Right hindlimb (tissue), 1 donor: Measurements from ENCODE around the gene VPS13D.
"Not testable (repeated sequence)": the region's sequence is repeated elsewhere in the genome, so short reads cannot be mapped to it uniquely, and the experiment has no call there.

Experiments used
- DNase-seq: peaks from one replicate; pipeline ENCODE4 v3.0.0-alpha.2; 2018

The VPS13D gene

DNA sequence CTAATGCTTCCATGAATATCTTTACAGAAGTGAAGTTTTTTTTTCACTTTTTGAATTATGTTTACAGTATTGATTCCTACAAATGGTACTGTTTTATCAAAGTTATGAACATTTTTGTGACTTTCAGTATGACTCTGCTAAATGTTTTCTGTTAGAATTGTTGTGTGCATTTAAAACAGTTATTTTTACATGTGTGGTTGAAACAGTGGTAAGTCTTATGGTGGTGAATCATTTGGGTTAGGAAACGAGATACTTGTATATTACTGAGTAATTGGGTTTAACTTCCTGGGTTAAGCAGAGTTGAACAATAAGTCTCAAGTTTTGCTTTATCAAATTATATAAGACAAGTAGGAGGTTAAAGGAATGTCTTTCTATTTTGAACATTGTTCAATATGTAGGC is 66.8 kb downstream of the VPS13D start:
- no peak for DNase-seq

DNA sequence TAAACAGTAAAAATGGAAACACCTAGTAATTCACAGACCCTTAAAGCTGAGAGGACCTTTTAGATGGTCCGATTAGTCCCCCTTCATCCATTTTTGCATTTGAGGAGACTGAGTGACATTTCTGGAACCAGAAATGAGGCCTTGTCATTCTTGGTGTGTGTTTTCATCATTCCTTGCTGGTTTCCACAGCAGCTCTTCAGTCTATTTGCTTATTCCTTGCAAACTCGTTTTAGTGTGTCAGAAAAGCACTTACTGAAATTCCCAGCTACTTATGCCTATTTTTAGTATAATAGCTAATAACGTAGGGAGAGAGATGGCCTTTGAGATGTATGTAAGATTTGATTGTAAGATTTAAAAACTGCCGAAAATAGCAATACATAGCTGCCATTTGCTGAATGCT is 70.9 kb downstream of the VPS13D start:
- no peak for DNase-seq

DNA sequence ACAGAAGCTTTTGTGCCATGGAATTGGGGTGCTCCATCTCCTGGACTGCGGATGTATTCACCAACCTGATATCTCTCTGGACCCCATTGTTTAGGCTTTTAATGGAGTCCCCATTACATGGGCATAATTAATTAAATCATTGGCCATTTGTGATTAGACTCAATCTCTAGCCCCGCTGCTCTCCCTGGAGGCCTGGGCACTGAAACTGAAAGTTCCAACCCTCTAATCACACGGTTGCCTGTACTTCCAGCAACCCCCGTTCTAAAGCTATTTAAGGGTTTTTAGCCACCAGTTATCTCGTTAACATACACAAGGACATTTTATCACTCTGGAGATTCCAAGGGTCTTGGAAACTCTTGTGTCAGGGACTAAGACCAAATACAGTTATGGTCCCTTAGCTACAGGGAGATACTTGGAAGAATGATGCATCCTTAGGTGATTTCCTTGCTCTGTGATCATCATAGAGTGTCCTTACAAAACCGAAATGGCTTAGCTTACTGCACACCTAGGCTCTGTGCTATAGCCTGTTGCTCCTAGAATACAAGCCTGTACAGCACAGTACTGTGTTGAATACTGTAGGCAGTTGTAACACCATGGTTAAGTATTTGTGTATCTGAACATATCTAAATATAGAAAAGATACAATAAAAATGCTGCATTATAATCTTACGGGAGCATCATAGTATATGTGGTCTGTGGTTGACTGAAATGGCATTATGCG is 71.8 kb downstream of the VPS13D start:
- no peak for DNase-seq

- DNase-seq: no peak
These were observed 73.1 kb downstream of the VPS13D start for GRCh38 chr1:12302798-12303447.

DNA sequence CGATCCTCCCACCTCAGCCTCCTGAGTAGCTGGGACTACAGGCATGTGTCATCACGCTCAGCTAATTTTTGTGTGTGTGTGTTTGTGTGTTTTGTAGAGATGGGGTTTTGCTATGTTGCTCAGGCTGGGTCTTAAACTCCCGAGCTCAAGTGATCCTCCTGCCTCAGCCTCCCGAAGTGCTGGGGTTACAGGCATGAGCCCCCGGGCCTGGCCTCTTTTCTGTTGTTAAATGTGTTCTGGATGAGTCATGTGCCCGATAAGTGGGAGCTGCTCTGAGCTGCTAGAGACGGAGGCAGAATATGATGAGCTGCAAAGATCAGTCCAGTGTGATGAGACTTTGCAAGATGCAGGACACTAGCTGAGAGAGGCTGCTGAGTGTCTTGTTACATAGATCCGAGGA is 75.5 kb downstream of the VPS13D start:
- DNase-seq: no peak

- DNase-seq: no peak
These were observed 80.2 kb downstream of the VPS13D start for GRCh38 chr1:12309783-12310742.

GRCh38 chr1:12314333-12314903 is 84.6 kb downstream of the VPS13D start:
- DNase-seq: no peak

DNA sequence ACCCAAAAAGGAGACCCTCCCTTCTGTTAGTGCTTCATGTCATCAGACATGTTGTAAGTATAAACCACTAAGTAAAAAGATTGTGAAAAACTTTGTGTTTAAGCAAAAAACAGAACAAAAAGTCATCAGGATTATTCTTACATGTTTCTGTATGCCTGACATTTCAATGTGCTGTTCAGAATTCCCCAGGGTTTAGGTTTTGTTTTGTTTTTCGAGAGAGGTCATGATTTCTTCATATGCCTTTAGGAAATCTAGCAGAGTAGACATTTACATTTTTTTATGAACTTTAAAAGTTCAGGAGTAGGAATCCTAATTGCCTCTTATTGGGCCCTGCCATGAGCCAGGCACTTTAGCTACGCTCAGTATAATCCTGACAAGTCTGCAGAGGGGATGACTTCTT is 85.3 kb downstream of the VPS13D start:
- DNase-seq: no peak

DNA sequence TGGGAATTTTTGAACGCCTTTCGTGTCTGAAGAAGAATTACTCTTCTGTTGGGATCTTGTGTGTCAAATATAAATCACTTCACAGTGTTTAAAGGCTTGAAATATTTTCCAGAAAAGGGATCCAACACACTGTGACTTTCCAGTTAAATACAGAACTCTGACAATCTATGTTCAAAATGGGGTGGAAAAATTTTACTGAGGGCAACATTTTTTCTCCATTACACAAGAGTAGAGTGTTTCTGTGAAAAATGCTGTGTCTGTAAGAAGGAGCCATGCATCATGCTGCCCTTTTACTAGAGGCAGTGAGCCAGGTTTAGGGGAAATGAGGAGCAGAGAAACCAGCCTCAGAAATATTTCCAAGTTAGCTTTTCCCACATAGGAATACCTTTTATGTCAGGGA is 86.5 kb downstream of the VPS13D start:
- DNase-seq: peak; percentile 34

DNA sequence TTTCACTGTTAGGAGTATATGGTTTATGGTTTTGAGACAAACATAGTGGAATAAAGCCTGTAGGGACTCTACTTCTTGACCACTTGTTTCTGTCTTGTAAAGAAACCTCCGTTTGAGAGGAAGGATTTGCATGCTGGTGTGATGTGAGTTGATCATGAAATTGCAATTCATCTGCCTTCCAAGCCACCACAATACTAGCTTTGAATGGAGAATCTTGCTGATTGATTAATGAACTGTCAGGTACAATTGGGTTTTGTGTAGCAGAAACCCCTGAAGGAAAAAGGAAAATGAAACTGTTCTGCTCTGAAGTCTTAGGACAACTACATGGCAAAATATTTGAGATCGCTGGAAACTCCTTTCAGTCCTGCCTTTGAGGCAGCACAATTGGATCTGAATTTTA is 90.7 kb downstream of the VPS13D start:
- no peak for DNase-seq

GRCh38 chr1:12324423-12324822 is 94.6 kb downstream of the VPS13D start:
- DNase-seq: no peak

DNA sequence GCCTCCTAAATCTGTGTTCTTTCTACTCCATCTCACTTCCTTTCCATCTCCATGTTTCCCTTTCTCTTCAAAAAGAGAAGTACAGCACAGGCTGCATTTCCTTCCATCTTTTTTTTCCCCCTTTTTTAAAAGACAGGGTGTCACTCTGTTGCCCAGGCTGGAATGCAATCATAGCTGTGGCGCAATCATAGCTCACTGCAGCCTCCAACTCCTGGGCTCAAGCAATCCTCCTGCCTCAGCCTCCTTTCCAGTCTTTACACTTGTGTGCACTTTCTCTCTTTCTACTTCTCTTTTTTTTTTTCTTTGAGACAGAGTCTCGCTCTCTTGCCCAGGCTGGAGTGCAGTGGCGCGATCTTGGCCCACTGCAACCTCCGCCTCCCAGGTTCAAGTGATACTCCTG is 95.1 kb downstream of the VPS13D start:
- DNase-seq: not testable (repeated sequence)

DNA sequence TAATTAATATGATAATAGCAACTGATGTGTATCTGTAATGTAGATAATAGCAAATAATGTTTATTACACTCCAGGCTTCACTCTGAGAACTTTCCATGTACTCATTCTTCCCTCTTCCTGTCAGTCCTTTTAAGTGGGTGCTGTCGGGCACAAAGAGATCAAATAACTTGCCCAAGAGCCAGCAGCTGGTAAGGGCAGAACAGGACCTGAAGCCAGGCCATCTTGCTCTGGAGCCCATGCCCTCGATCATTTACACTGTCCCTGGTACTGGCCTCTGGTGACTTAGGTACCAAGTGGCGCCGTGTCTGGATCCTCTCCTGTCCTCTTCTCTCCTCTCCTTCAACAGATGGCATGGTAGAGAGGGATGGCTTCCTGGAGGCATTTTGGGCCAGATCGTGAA is 97.2 kb downstream of the VPS13D start:
- no peak for DNase-seq

DNA sequence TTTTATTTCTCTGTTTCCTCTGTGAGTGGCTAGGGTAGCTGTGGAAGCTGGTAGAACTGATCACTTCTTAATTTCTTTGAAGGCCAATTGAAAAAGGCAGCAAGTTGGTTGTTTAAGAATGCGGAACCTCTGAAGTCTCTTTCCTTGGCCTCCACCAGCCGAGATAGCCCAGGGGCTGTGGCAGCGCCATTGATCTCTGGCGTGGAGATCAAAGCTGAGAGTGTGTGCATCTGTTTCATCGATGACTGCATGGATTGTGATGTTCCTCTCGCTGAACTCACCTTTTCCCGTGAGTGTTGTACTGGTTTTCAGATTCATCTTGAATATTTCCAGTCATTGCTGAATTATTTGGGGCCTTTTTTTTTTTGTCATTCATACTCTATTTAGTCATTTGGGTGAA is 97.7 kb downstream of the VPS13D start:
- no peak for DNase-seq

DNA sequence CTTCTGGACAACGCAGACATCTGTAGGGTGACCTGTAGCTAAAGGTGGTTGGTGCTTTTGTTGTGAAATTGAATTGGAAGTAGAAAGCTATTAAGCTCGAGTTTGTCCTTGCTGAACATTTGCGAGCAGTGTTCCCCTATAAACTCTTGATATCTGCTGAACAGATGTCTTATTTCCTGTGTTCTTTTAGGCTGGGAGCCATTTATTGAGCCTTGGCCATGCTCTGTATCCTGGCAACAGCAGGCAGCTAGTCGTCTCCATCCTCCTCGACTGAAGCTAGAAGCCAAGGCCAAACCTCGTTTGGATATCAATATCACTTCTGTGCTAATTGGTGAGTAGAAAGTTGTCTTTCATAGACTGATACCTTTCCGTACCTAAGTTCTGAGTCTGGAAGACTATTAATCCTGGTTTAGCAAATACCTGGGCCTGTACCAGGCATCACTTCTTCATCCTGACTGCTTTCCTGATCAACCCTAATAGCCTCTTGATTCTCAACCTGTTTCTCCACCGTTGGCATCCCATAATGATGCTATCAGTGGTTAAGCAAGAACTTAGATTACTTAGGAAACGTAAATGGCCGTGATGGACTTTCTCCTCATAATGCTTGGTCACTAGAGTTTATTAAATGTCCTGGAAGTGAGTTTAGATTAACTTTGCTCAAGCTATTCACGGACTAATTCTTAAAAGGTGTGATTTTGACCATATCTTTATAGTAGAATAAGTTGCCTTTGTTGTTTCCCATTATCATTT is 103.4 kb downstream of the VPS13D start:
- DNase-seq: no peak

DNA sequence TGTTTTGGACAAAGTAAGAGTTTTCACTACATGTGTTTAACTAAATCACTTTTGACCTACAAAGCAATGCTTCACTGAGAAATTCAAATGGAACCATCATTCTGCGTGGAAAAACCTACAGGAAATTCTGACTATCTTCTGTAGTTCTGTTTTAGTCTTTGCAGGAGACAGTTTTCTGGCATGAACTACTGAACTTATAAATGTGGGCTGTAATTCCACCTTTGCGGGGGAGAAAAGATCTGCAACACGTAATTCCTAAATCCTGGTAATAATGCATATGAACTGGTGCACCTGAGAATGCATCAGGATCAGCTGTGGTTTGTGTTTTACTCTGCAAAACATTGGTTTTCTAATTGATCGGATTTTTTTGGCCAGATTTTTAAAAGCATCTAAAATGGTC is 106.0 kb downstream of the VPS13D start:
- DNase-seq: no peak

- no peak for DNase-seq
These were observed 106.6 kb downstream of the VPS13D start for GRCh38 chr1:12336413-12336812.

DNA sequence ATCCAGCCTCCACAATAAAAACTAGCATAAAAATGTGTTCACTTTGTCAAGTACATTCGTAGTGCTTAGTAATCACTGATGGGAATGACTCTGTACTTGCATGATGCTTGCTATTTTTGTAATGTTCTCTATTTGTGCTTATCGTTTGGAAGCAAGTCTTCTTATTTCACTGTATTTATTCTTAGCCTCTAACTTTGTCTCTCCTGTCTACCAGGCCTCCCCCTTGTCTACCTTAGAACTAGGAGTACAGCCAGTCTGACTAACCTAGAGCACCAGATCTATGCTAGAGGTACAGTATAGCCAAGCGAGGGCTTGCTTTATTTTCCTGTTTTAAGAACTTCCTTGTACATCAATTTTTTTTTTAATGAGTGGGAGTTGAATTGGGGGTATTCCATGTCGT is 108.2 kb downstream of the VPS13D start:
- no peak for DNase-seq

DNA sequence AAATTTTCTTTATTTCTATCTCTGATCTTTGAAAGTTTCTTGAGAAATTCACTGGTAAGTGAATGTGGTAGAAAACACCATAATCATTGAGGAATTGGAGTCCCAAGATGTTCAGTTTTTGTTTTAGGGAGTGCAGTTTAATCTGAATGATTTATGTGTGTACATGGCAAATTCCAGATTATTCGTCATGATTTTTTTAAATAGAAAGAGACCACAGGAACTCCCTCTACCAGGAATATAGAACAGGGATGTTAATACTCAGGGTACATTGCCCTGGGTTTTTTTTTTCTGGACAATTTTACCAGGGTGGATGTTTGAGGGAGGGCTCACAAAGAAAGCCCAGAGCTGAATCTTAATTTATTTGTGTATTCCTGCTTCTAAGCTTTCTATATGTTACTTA is 109.0 kb downstream of the VPS13D start:
- DNase-seq: no peak

DNA sequence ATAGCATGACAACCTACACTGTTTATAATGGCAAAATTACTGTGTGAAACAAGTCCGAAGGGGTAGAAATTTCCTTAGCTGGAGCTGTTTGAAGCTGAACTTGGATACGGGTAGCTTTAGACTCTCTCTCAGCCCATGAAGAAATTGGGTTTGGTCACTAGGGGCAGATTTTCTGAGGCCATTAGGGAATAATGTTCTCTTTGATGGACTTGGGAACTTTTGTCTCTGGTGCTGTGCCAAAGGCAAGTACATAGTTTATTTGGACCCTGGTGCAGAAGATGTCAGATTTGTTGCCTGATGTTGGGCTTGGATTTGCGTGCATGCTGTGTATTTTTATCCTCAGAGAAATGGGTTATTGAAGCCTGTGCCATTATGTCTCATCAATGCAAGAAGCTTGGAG is 109.6 kb downstream of the VPS13D start:
- no peak for DNase-seq

DNA sequence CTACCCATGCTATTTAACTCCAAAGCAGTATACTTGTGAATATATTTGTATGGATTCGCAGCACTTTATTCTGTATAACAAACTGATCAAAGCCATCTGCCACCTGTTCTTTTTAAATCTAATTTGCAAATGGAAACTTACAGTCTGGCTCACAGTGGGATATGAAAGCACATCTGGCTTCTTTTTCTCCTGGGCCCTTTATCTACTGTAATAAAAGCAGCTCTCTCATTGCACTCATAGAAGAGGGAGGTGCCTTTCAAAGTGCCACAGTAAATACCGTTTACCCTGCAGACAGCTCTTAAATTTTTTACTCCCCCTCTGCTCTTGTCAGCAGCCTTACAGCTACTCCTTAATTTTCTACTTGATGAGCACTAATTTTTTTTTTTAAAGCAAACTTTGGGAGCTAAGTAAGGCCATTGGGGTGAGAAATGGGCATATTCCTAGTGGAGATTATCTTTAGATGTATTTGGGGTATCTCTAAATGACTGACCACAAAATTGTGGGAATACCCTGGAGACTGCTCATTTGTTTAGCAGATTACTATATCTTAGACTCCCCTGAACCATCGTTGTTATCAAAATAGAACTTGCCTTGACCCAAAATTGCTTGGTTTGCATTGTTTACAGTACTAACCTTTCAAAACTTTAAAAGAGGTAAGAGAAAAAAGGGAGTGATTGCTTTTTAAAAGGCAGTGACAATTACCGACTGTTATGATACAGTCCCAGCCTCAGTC is 110.1 kb downstream of the VPS13D start:
- no peak for DNase-seq

DNA sequence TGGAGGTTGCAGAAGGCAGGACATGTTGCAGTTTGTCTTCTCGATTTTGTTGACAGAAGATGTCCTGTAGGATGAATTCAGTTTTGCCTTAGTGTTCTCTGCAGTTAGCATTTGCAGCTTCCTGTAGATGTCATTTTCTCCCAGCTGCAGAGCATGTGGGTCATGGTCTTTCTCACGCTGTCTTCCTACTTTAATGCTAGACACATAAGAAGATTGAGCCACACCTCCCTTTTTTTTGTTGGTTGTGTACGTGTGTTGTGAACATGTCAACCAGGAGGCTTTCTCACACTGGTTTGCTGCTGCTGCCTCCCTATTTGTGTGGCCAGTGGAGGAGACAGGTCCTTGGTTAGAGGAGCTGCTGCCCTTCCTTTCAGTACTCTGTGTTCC is 110.7 kb downstream of the VPS13D start:
- DNase-seq: no peak
